WTC11 (cell line): ENCODE results near the gene TNFRSF4. TPM values are rescaled to one million over a fixed set of nuclear protein-coding genes. Genes with fewer than 3 reads are reported as not detected.

ENCODE experiments used
- ATAC-seq: fragments of 200-7000 bp; cut with Tn5 transposase; 2 replicates; pipeline ENCODE4 v1.10.0; 2021; ENCODE audit warnings: mild to moderate bottlenecking, moderate library complexity
- CTCF ChIA-PET: fragments of 300-600 bp; sonication (Branson Sonifier 250); formaldehyde crosslinking; loops from one replicate; lab custom pipeline; 2021; ENCODE audit warnings: antibody characterized with exemption; lab: Charles Lee
- POLR2A ChIA-PET: fragments of 350-600 bp; sonication (Branson Sonifier 250); formaldehyde crosslinking; loops from one replicate; lab custom pipeline; 2021; ENCODE audit warnings: antibody characterized with exemption; lab: Charles Lee
- DNase-seq: peaks from one replicate; pipeline ENCODE4 v3.0.0; 2021; ENCODE audit warnings: low spot score
- H3K27ac Mint-ChIP-seq: 2 replicates; pipeline ENCODE4 v1.8.0; 2021; ENCODE audit warnings: mixed read lengths
- H3K27me3 Mint-ChIP-seq: 2 replicates; pipeline ENCODE4 v1.8.0; 2021; ENCODE audit warnings: low read depth, mild to moderate bottlenecking, moderate library complexity, mixed read lengths
- H3K36me3 Mint-ChIP-seq: 2 replicates; pipeline ENCODE4 v1.8.0; 2021; ENCODE audit warnings: mixed read lengths
- H3K4me1 Mint-ChIP-seq: 2 replicates; pipeline ENCODE4 v1.8.0; 2022; ENCODE audit warnings: mixed read lengths
- H3K4me3 Mint-ChIP-seq: 2 replicates; pipeline ENCODE4 v1.8.0; 2021; ENCODE audit warnings: mild to moderate bottlenecking, moderate library complexity, mixed read lengths
- H3K9me3 Mint-ChIP-seq: 2 replicates; pipeline ENCODE4 v1.8.0; 2021; ENCODE audit warnings: mixed read lengths
- ESRRA ChIP-seq: sonication (generic); formaldehyde crosslinking; IDR thresholded peaks from 2 replicates; pipeline ENCODE4 v1.8.1; 2022; ENCODE audit warnings: mild to moderate bottlenecking, missing genetic modification reagents, borderline replicate concordance
- FOXJ3 ChIP-seq: sonication (generic); formaldehyde crosslinking; IDR thresholded peaks from 2 replicates; pipeline ENCODE4 v1.9.0; 2021; ENCODE audit warnings: missing genetic modification reagents, mild to moderate bottlenecking, borderline replicate concordance
- FOXP1 ChIP-seq: sonication (generic); formaldehyde crosslinking; IDR thresholded peaks from 2 replicates; pipeline ENCODE4 v1.8.0; 2022; ENCODE audit warnings: missing genetic modification reagents, mild to moderate bottlenecking, moderate library complexity, borderline replicate concordance
- NFE2L1 ChIP-seq: sonication (generic); formaldehyde crosslinking; IDR thresholded peaks from 2 replicates; pipeline ENCODE4 v1.8.1; 2023; ENCODE audit warnings: missing genetic modification reagents
- NFYB ChIP-seq: sonication (generic); formaldehyde crosslinking; conservative IDR thresholded peaks from 2 replicates; pipeline ENCODE4 v1.8.0; 2022; ENCODE audit warnings: low read depth, missing genetic modification reagents
- OVOL2 ChIP-seq: fragments of 250-450 bp; sonication (Bioruptor Pico); IDR thresholded peaks from 2 replicates; pipeline ENCODE4 v1.9.0; 2021; ENCODE audit warnings: mild to moderate bottlenecking, borderline replicate concordance
- RORB ChIP-seq: fragments of 250-450 bp; sonication (Bioruptor Pico); IDR thresholded peaks from 2 replicates; pipeline ENCODE4 v1.9.0; 2021; ENCODE audit warnings: mild to moderate bottlenecking
- SMAD4 ChIP-seq: sonication (generic); formaldehyde crosslinking; IDR thresholded peaks from 2 replicates; pipeline ENCODE4 v1.8.0; 2022; ENCODE audit warnings: mild to moderate bottlenecking, missing genetic modification reagents
- SOX15 ChIP-seq: fragments of 250-450 bp; sonication (Bioruptor Pico); IDR thresholded peaks from 2 replicates; pipeline ENCODE4 v1.9.0; 2021; ENCODE audit warnings: mild to moderate bottlenecking
- TEAD1 ChIP-seq: sonication (generic); formaldehyde crosslinking; IDR thresholded peaks from 2 replicates; pipeline ENCODE4 v1.8.0; 2022; ENCODE audit warnings: mild to moderate bottlenecking, missing genetic modification reagents
- TP53 ChIP-seq: sonication (generic); formaldehyde crosslinking; IDR thresholded peaks from 2 replicates; pipeline ENCODE4 v1.8.1; 2023; ENCODE audit warnings: mild to moderate bottlenecking, missing genetic modification reagents
- ZNF138 ChIP-seq: sonication (generic); formaldehyde crosslinking; conservative IDR thresholded peaks from 2 replicates; pipeline ENCODE4 v1.8.1; 2022; ENCODE audit warnings: mild to moderate bottlenecking, moderate library complexity, missing genetic modification reagents
- ZNF219 ChIP-seq: sonication (generic); formaldehyde crosslinking; IDR thresholded peaks from 2 replicates; pipeline ENCODE4 v1.8.0; 2023; ENCODE audit warnings: missing genetic modification reagents, mild to moderate bottlenecking, borderline replicate concordance
- ZNF396 ChIP-seq: fragments of 250-450 bp; sonication (Bioruptor Pico); IDR thresholded peaks from 2 replicates; pipeline ENCODE4 v1.8.0; 2021; ENCODE audit warnings: mild to moderate bottlenecking, moderate library complexity, borderline replicate concordance
- ZNF416 ChIP-seq: fragments of 250-450 bp; sonication (Bioruptor Pico); IDR thresholded peaks from 2 replicates; pipeline ENCODE4 v1.9.0; 2021; ENCODE audit warnings: mild to moderate bottlenecking, inconsistent platforms
- ZNF423 ChIP-seq: fragments of 250-450 bp; sonication (Bioruptor Pico); IDR thresholded peaks from 2 replicates; pipeline ENCODE4 v2.1.2; 2022; ENCODE audit warnings: mild to moderate bottlenecking, moderate library complexity
- total RNA-seq: library from RNA; stranded (reverse); gene quantifications from 3 replicates; pipeline ENCODE4 v1.2.3, GENCODE V29; 2021
- TF ChIP-seq, protein P1 (sequence below): sonication (generic); formaldehyde crosslinking; conservative IDR thresholded peaks from 2 replicates; pipeline ENCODE4 v1.8.1; 2022; ENCODE audit warnings: mild to moderate bottlenecking, missing genetic modification reagents
- TF ChIP-seq, protein P2 (sequence below): sonication (generic); formaldehyde crosslinking; IDR thresholded peaks from 2 replicates; pipeline ENCODE4 v1.8.1; 2022; ENCODE audit warnings: low read depth, mild to moderate bottlenecking, moderate library complexity, missing genetic modification reagents, borderline replicate concordance
- TF ChIP-seq, protein P3 (sequence below): sonication (generic); formaldehyde crosslinking; IDR thresholded peaks from 2 replicates; pipeline ENCODE4 v1.8.1; 2022; ENCODE audit warnings: low read depth, missing genetic modification reagents, borderline replicate concordance
- TF ChIP-seq, protein P4 (sequence below): sonication (generic); formaldehyde crosslinking; IDR thresholded peaks from 2 replicates; pipeline ENCODE4 v1.8.0; 2023; ENCODE audit warnings: mild to moderate bottlenecking, missing genetic modification reagents
- TF ChIP-seq, protein P5 (sequence below): sonication (generic); formaldehyde crosslinking; IDR thresholded peaks from 2 replicates; pipeline ENCODE4 v1.8.1; 2023; ENCODE audit warnings: mild to moderate bottlenecking, missing genetic modification reagents
- TF ChIP-seq, protein P6 (sequence below): sonication (generic); formaldehyde crosslinking; IDR thresholded peaks from 2 replicates; pipeline ENCODE4 v1.8.1; 2023; ENCODE audit warnings: mild to moderate bottlenecking, missing genetic modification reagents, moderate library complexity
- TF ChIP-seq, protein P7 (sequence below): sonication (generic); formaldehyde crosslinking; IDR thresholded peaks from 2 replicates; pipeline ENCODE4 v1.8.0; 2023; ENCODE audit warnings: missing genetic modification reagents, mild to moderate bottlenecking, borderline replicate concordance

The TNFRSF4 gene
- total RNA-seq, 1 experiment from 2014 or later = 0.33 TPM

DNA sequence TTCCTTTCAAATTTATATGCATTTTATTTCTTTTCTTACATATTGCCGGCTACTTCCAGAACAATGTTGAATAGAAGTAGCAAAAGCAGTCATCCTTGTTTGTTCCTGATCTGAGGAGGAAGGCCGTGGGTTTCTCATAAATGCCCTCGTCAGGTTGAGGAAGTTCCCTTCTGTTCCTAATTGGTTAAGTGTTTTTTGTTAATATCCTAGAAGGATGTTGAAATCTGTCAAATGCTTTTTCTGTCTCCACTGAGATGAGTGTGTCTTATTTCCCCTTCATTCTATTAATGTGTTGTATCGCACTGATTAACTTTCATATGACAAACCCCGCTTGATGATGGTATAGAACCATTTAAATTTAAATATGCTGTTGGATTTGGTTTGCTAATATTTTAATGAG is 24.8 kb downstream of the TNFRSF4 start:
- no peak overlapping the region for H3K4me3 Mint-ChIP-seq
- ATAC-seq (no peak), DNase-seq (no peak)
- H3K4me1 Mint-ChIP-seq = no peaks in the 10 kb centered on the region
- ChIA-PET POLR2A (no interaction called here), CTCF (no interaction called here)
- H3K27me3 Mint-ChIP-seq = peaks cover 4% of the 10 kb centered on the region; the same call in 1 of the 2 replicates
- H3K36me3 Mint-ChIP-seq = peaks cover 5% of the 10 kb centered on the region
- no peak for TF ChIP-seq NFYB
- no peak for TF ChIP-seq ZNF219 (CRISPR knock-in tag)
- no peak for TF ChIP-seq SOX15 (CRISPR knock-in tag)
- TF ChIP-seq, protein P1, sequence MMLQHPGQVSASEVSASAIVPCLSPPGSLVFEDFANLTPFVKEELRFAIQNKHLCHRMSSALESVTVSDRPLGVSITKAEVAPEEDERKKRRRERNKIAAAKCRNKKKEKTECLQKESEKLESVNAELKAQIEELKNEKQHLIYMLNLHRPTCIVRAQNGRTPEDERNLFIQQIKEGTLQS (CRISPR knock-in tag) = no peak
- no peak for TF ChIP-seq ZNF138 (CRISPR knock-in tag)
- TF ChIP-seq, protein P2, sequence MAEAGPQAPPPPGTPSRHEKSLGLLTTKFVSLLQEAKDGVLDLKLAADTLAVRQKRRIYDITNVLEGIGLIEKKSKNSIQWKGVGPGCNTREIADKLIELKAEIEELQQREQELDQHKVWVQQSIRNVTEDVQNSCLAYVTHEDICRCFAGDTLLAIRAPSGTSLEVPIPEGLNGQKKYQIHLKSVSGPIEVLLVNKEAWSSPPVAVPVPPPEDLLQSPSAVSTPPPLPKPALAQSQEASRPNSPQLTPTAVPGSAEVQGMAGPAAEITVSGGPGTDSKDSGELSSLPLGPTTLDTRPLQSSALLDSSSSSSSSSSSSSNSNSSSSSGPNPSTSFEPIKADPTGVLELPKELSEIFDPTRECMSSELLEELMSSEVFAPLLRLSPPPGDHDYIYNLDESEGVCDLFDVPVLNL (CRISPR knock-in tag) = no peak
- TF ChIP-seq, protein P3, sequence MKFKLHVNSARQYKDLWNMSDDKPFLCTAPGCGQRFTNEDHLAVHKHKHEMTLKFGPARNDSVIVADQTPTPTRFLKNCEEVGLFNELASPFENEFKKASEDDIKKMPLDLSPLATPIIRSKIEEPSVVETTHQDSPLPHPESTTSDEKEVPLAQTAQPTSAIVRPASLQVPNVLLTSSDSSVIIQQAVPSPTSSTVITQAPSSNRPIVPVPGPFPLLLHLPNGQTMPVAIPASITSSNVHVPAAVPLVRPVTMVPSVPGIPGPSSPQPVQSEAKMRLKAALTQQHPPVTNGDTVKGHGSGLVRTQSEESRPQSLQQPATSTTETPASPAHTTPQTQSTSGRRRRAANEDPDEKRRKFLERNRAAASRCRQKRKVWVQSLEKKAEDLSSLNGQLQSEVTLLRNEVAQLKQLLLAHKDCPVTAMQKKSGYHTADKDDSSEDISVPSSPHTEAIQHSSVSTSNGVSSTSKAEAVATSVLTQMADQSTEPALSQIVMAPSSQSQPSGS (CRISPR knock-in tag) = no peak
- TF ChIP-seq RORB = no peak
- TF ChIP-seq, protein P4, sequence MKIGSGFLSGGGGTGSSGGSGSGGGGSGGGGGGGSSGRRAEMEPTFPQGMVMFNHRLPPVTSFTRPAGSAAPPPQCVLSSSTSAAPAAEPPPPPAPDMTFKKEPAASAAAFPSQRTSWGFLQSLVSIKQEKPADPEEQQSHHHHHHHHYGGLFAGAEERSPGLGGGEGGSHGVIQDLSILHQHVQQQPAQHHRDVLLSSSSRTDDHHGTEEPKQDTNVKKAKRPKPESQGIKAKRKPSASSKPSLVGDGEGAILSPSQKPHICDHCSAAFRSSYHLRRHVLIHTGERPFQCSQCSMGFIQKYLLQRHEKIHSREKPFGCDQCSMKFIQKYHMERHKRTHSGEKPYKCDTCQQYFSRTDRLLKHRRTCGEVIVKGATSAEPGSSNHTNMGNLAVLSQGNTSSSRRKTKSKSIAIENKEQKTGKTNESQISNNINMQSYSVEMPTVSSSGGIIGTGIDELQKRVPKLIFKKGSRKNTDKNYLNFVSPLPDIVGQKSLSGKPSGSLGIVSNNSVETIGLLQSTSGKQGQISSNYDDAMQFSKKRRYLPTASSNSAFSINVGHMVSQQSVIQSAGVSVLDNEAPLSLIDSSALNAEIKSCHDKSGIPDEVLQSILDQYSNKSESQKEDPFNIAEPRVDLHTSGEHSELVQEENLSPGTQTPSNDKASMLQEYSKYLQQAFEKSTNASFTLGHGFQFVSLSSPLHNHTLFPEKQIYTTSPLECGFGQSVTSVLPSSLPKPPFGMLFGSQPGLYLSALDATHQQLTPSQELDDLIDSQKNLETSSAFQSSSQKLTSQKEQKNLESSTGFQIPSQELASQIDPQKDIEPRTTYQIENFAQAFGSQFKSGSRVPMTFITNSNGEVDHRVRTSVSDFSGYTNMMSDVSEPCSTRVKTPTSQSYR (CRISPR knock-in tag) = no peak
- TF ChIP-seq, protein P5, sequence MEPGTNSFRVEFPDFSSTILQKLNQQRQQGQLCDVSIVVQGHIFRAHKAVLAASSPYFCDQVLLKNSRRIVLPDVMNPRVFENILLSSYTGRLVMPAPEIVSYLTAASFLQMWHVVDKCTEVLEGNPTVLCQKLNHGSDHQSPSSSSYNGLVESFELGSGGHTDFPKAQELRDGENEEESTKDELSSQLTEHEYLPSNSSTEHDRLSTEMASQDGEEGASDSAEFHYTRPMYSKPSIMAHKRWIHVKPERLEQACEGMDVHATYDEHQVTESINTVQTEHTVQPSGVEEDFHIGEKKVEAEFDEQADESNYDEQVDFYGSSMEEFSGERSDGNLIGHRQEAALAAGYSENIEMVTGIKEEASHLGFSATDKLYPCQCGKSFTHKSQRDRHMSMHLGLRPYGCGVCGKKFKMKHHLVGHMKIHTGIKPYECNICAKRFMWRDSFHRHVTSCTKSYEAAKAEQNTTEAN (CRISPR knock-in tag) = no peak
- TF ChIP-seq TEAD1 (CRISPR knock-in tag) = no peak
- TF ChIP-seq FOXJ3 (CRISPR knock-in tag) = no peak
- TF ChIP-seq ESRRA = no peak
- no peak for TF ChIP-seq OVOL2 (CRISPR knock-in tag)
- no peak for TF ChIP-seq SMAD4 (CRISPR knock-in tag)
- TF ChIP-seq, protein P6, sequence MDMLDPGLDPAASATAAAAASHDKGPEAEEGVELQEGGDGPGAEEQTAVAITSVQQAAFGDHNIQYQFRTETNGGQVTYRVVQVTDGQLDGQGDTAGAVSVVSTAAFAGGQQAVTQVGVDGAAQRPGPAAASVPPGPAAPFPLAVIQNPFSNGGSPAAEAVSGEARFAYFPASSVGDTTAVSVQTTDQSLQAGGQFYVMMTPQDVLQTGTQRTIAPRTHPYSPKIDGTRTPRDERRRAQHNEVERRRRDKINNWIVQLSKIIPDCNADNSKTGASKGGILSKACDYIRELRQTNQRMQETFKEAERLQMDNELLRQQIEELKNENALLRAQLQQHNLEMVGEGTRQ (CRISPR knock-in tag) = no peak
- TF ChIP-seq ZNF396 = no peak
- no peak overlapping the region for H3K27ac Mint-ChIP-seq
- H3K9me3 Mint-ChIP-seq = peaks cover 43% of the 10 kb centered on the region

DNA sequence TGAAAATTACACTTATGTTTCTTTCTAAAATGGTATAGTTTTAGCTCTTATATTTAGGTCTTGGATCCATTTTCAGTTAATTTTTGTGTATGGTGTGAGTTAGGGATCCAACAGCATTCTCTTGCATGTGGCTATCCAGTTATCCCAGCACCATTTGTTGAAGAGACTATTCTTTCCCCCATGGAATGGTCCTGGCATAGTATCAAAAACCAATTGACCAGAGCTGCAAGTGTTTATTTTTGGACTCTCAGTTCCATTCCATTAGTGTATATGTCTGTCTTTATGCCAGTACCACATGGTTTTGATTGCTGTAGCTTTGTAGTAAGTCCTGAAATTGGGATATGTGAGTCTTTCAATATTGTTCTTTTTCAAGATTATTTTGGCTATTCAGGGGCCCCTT is 26.0 kb downstream of the TNFRSF4 start:
- POLR2A ChIA-PET = interaction anchor here (1.0 kb wide), 1 partner anchor 14 kb away, joined by 3 read pairs; no protein-coding TSS in a partner anchor
- H3K4me3 Mint-ChIP-seq = no peak overlapping the region
- peaks cover 5% of the 10 kb centered on the region for H3K36me3 Mint-ChIP-seq
- H3K9me3 Mint-ChIP-seq = peaks cover 38% of the 10 kb centered on the region
- no peaks in the 10 kb centered on the region for H3K4me1 Mint-ChIP-seq
- no peak overlapping the region for H3K27ac Mint-ChIP-seq
- CTCF ChIA-PET = interaction anchor here (0.7 kb wide), 1 partner anchor 104 kb away, joined by 3 read pairs; no protein-coding TSS in a partner anchor
- peaks cover 3% of the 10 kb centered on the region; the same call in 1 of the 2 replicates for H3K27me3 Mint-ChIP-seq
- ATAC-seq (no peak), DNase-seq (no peak)
- TF ChIP-seq FOXP1 (CRISPR knock-in tag) (no peak), ZNF416 (CRISPR knock-in tag) (no peak), TP53 (CRISPR knock-in tag) (no peak), ZNF423 (CRISPR knock-in tag) (no peak), NFE2L1 (no peak)
- TF ChIP-seq, protein P7, sequence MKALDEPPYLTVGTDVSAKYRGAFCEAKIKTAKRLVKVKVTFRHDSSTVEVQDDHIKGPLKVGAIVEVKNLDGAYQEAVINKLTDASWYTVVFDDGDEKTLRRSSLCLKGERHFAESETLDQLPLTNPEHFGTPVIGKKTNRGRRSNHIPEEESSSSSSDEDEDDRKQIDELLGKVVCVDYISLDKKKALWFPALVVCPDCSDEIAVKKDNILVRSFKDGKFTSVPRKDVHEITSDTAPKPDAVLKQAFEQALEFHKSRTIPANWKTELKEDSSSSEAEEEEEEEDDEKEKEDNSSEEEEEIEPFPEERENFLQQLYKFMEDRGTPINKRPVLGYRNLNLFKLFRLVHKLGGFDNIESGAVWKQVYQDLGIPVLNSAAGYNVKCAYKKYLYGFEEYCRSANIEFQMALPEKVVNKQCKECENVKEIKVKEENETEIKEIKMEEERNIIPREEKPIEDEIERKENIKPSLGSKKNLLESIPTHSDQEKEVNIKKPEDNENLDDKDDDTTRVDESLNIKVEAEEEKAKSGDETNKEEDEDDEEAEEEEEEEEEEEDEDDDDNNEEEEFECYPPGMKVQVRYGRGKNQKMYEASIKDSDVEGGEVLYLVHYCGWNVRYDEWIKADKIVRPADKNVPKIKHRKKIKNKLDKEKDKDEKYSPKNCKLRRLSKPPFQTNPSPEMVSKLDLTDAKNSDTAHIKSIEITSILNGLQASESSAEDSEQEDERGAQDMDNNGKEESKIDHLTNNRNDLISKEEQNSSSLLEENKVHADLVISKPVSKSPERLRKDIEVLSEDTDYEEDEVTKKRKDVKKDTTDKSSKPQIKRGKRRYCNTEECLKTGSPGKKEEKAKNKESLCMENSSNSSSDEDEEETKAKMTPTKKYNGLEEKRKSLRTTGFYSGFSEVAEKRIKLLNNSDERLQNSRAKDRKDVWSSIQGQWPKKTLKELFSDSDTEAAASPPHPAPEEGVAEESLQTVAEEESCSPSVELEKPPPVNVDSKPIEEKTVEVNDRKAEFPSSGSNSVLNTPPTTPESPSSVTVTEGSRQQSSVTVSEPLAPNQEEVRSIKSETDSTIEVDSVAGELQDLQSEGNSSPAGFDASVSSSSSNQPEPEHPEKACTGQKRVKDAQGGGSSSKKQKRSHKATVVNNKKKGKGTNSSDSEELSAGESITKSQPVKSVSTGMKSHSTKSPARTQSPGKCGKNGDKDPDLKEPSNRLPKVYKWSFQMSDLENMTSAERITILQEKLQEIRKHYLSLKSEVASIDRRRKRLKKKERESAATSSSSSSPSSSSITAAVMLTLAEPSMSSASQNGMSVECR = no peak
